Lung (tissue), 16 donors: ENCODE data around the gene SIRPB1. TPM values are rescaled to one million over a fixed set of nuclear protein-coding genes. Genes with fewer than 3 reads are reported as not detected.

ENCODE experiments used
- ATAC-seq: fragments of 200-7000 bp; cut with Tn5 transposase; one replicate; pipeline ENCODE4 v1.9.1; 2020; ENCODE audit warnings: moderate number of reproducible peaks; ENCODE audit not compliant: insufficient read depth, low FRiP score
- DNase-seq, 3 donors: peaks; one replicate each; pipeline ENCODE4 v3.0.0-alpha.2; 2013 to 2017
- H3K27ac ChIP-seq, 2 donors: one replicate each; pipeline ENCODE4 v1.5.1; 2013; ENCODE audit warnings: mild to moderate bottlenecking in 2 of 2, moderate library complexity in 2 of 2, control low read depth in 1 of 2, inconsistent platforms in 1 of 2, low read depth in 1 of 2, low read length in 1 of 2
- H3K27me3 ChIP-seq, 3 donors: one replicate each; pipeline ENCODE4 v1.5.1; 2013; ENCODE audit warnings: low read length in 2 of 3; ENCODE audit not compliant: control insufficient read depth in 3 of 3, insufficient read depth in 3 of 3
- H3K36me3 ChIP-seq, 4 donors: one replicate each; pipeline ENCODE4 v1.5.1; 2013; ENCODE audit warnings: low read length in 4 of 4, mild to moderate bottlenecking in 1 of 4, moderate library complexity in 1 of 4; ENCODE audit not compliant: control insufficient read depth in 4 of 4, insufficient read depth in 4 of 4
- H3K4me1 ChIP-seq, 5 donors: one replicate each; pipeline ENCODE4 v1.5.1; 2013; ENCODE audit warnings: low read length in 5 of 5, mild to moderate bottlenecking in 2 of 5, moderate library complexity in 1 of 5; ENCODE audit not compliant: control insufficient read depth in 5 of 5, insufficient read depth in 5 of 5
- H3K4me3 ChIP-seq: one replicate; pipeline ENCODE4 v1.5.1; 2013; ENCODE audit warnings: mild to moderate bottlenecking, control low read depth, moderate library complexity
- H3K9ac ChIP-seq, 2 donors: one replicate each; pipeline ENCODE4 v1.5.1; 2013; ENCODE audit warnings: low read length in 2 of 2, control low read depth in 1 of 2; ENCODE audit not compliant: insufficient read depth in 1 of 2
- H3K9me3 ChIP-seq, 4 donors: one replicate each; pipeline ENCODE4 v1.5.1; 2013; ENCODE audit warnings: low read length in 3 of 4, mild to moderate bottlenecking in 1 of 4, moderate library complexity in 1 of 4; ENCODE audit not compliant: control insufficient read depth in 4 of 4, insufficient read depth in 3 of 4
- WGBS, 2 donors: extraction: QIAGEN DNeasy Blood & Tissue Kit; methylation state at CpG; one replicate each; pipeline ENCODE4 v1.1.7; 2013; 5-methylcytosine and 5-hydroxymethylcytosine counted together
- long read RNA-seq, 5 donors: transcript quantifications; one replicate each; lab custom pipeline, GENCODE V29; 2026
- polyA plus RNA-seq, 2 donors: library from polyadenylated mRNA; stranded (reverse); fragments of 200-250 nt; gene quantifications; one replicate each; pipeline ENCODE4 v1.2.1, GENCODE V29; 2013
- total RNA-seq, 2 donors: library from RNA; depleted of rRNA in 1 of 2; stranded (reverse); fragments of >200 nt in 1 of 2; gene quantifications; one replicate each; pipeline ENCODE4 v1.2.1, GENCODE V29; 2014 to 2021
- TF ChIP-seq, protein P1 (sequence below): IDR thresholded peaks from 2 replicates; pipeline ENCODE4 v1.5.1; 2012; ENCODE audit warnings: mild to moderate bottlenecking; ENCODE audit errors: control extremely low read depth, extremely low read depth
- donor health status: control.
- donor health status: control.
- donor health status: Bipolar disorder and iron deficiency.
- donor health status: healthy.
- donor health status: DM: yes; HTN: yes; CAD: no.

SIRPB1 gene
- total RNA-seq, result 10 to 100 TPM in 1 of 2 donors, 1 to 10 TPM in 1; 1.2 to 45.6 TPM
- polyA plus RNA-seq, result 10 to 100 TPM in 1 of 2 donors, 1 to 10 TPM in 1; 2.5 to 25.2 TPM
- long read RNA-seq, donor 1, result 0 reads
- long read RNA-seq, donor 2, result 0 reads
- long read RNA-seq, donor 3, result 0 reads
- long read RNA-seq, donor 4, result 0 reads
- long read RNA-seq, donor 5, result 0 reads

GRCh38 chr20:1619861-1620444 is at the start of gene SIRPB1:
Gene SIRPB1, minus strand, starts transcription at chr20:1620009. Its CDS starts 65 bp downstream, at chr20:1619944.
- no peak within 1 kb of the TSS for H3K4me3 ChIP-seq

GRCh38 chr20:1669304-1669703 is 49.5 kb upstream of the SIRPB1 start:
- TF ChIP-seq, protein P1, sequence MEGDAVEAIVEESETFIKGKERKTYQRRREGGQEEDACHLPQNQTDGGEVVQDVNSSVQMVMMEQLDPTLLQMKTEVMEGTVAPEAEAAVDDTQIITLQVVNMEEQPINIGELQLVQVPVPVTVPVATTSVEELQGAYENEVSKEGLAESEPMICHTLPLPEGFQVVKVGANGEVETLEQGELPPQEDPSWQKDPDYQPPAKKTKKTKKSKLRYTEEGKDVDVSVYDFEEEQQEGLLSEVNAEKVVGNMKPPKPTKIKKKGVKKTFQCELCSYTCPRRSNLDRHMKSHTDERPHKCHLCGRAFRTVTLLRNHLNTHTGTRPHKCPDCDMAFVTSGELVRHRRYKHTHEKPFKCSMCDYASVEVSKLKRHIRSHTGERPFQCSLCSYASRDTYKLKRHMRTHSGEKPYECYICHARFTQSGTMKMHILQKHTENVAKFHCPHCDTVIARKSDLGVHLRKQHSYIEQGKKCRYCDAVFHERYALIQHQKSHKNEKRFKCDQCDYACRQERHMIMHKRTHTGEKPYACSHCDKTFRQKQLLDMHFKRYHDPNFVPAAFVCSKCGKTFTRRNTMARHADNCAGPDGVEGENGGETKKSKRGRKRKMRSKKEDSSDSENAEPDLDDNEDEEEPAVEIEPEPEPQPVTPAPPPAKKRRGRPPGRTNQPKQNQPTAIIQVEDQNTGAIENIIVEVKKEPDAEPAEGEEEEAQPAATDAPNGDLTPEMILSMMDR, result no peak
- Histone ChIP-seq H3K36me3 (no peaks in the 10 kb centered on the region), H3K27ac (no peak overlapping the region), H3K27me3 (no peaks in the 10 kb centered on the region), H3K4me3 (no peak overlapping the region), H3K9me3 (peaks cover 0 to 2% (median 0%) of the 10 kb centered on the region in 4 donors), H3K9ac (no peak overlapping the region), H3K4me1 (no peaks in the 10 kb centered on the region)
- 81 to 88% methylated on average over 5 of the region's 5 CpGs for WGBS, 2 donors
- no peak for DNase-seq
- ATAC-seq, result no peak

More at GRCh38 chr20:1619861-1620444, at the start of gene SIRPB1:
- H3K27ac ChIP-seq, result peak within 1 kb of the TSS in 1 of 2 donors; percentile 46
- no peaks in the 10 kb centered on the region for H3K36me3 ChIP-seq
- H3K4me1 ChIP-seq, result no peaks in the 10 kb centered on the region
- TF ChIP-seq, protein P1, result no peak
- peaks cover 0 to 6% (median 0%) of the 10 kb centered on the region in 3 donors for H3K27me3 ChIP-seq
- H3K9ac ChIP-seq, result no peak within 1 kb of the TSS
- WGBS, 2 donors, result 15 to 47% methylated on average over 5 of the region's 5 CpGs
- DNase-seq (no peak), ATAC-seq (peak; percentile 34)
- peaks cover 0 to 6% (median 0%) of the 10 kb centered on the region in 4 donors for H3K9me3 ChIP-seq

DNA sequence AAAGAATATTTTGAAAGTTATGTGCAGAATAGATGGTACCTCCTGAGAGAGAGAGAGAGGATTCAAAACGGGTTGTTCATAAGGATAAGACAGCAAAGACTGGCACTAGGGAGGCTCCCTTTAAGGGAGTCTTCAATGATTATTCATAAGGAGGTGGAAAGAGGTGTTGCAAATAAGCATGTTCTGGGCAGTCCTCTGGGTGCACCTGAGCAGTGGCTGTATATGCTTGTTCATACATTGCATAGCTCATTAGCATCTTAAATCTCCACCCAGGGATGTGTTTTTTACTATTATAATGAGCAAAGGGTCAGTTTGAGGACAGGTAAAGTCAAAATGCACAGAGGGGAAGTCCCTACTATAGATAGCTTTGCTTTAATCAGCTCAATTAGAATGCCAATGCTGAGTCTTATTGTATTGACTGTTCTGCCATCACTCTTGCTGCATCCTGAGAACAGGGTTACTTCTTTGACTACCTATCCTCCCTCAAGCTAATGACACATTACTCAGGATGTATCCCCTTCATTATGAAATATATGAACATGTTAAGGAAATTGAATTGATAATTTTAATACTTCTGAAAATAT is 47.8 kb upstream of the SIRPB1 start:
- WGBS, 2 donors, result 43 to 66% methylated on average over 1 of the region's 1 CpG
- Histone ChIP-seq H3K27me3 (peaks cover 0 to 3% (median 0%) of the 10 kb centered on the region in 3 donors), H3K9me3 (peaks cover 0 to 2% (median 0%) of the 10 kb centered on the region in 4 donors), H3K36me3 (no peaks in the 10 kb centered on the region), H3K9ac (no peak overlapping the region), H3K27ac (no peak overlapping the region), H3K4me1 (no peaks in the 10 kb centered on the region), H3K4me3 (no peak overlapping the region)
- ATAC-seq (no peak), DNase-seq (no peak)
- TF ChIP-seq, protein P1, result no peak
